KMS-11 (cell line): Measurements from ENCODE around the gene ZNF444.
"Not testable (repeated sequence)": the region's sequence is repeated elsewhere in the genome, so short reads cannot be mapped to it uniquely, and the experiment has no call there.

Source experiments
- H2AFZ ChIP-seq: fragments of 200-600 bp; sonication (generic); 2 replicates; pipeline ENCODE4 v1.6.1; 2016; ENCODE audit warnings: antibody characterized with exemption, mixed run types, low read depth
- H3K27ac ChIP-seq: fragments of 200-600 bp; sonication (generic); 2 replicates; pipeline ENCODE4 v1.6.1; 2016; ENCODE audit warnings: mild to moderate bottlenecking, mixed run types
- H3K27me3 ChIP-seq: fragments of 200-600 bp; sonication (generic); 2 replicates; pipeline ENCODE4 v1.6.1; 2017; ENCODE audit warnings: mild to moderate bottlenecking, low read depth, mixed run types, moderate library complexity; ENCODE audit not compliant: insufficient read depth
- H3K36me3 ChIP-seq: fragments of 200-600 bp; sonication (generic); 2 replicates; pipeline ENCODE4 v1.6.1; 2017; ENCODE audit warnings: mild to moderate bottlenecking, mixed run types; ENCODE audit not compliant: insufficient read depth
- H3K4me1 ChIP-seq: fragments of 200-600 bp; sonication (generic); 2 replicates; pipeline ENCODE4 v1.6.1; 2016; ENCODE audit warnings: mild to moderate bottlenecking, low read depth, mixed run types; ENCODE audit not compliant: poor library complexity, severe bottlenecking
- H3K4me2 ChIP-seq: fragments of 200-600 bp; sonication (generic); 2 replicates; pipeline ENCODE4 v1.7.0; 2016; ENCODE audit warnings: mild to moderate bottlenecking, mixed run types
- H3K4me3 ChIP-seq: fragments of 200-600 bp; sonication (generic); IDR thresholded peaks from 2 replicates; pipeline ENCODE4 v1.6.1; 2017; ENCODE audit warnings: low read depth, low read length, mixed read lengths; ENCODE audit not compliant: insufficient read depth
- H3K79me2 ChIP-seq: fragments of 200-600 bp; sonication (generic); 2 replicates; pipeline ENCODE4 v1.6.1; 2016; ENCODE audit warnings: low read depth, mixed run types; ENCODE audit not compliant: insufficient read depth
- H3K9ac ChIP-seq: fragments of 200-600 bp; sonication (generic); 2 replicates; pipeline ENCODE4 v1.6.1; 2016; ENCODE audit warnings: mild to moderate bottlenecking, mixed run types
- H4K20me1 ChIP-seq: fragments of 200-600 bp; sonication (generic); 2 replicates; pipeline ENCODE4 v1.6.1; 2016; ENCODE audit warnings: mild to moderate bottlenecking, mixed run types; ENCODE audit not compliant: insufficient read depth
- TF ChIP-seq, protein P1 (sequence below): fragments of 200-600 bp; sonication (generic); conservative IDR thresholded peaks from 2 replicates; pipeline ENCODE4 v1.6.1; 2017; ENCODE audit warnings: low read depth, mild to moderate bottlenecking, antibody characterized with exemption, low read length, moderate library complexity, mixed read lengths

ZNF444 gene

DNA sequence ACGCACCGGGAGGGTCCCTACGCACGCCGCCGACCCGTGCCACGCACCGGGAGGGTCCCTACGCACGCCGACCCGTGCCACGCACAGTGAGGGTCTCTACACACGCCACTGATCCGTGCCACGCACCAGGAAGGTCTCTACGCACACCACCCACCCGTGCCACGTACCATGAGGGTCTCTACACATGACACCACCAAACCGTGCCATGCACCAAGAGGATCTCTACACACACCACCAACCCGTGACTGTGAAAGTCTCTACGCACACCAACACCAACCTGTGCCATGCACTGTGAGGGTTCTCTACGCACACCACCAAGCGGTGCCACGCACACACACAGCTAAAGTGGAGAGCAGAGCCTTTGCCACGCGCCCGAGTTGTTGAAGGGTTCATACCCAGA, 36.7 kb upstream of the ZNF444 start:
- Histone ChIP-seq H3K79me2 (peaks cover 57% of the 10 kb centered on the region), H2AFZ (no peak overlapping the region), H4K20me1 (no peaks in the 10 kb centered on the region), H3K4me2 (no peak overlapping the region), H3K4me3 (no peak overlapping the region), H3K27ac (no peak overlapping the region), H3K36me3 (peaks cover 3% of the 10 kb centered on the region; the same call in 1 of the 2 replicates), H3K4me1 (no peaks in the 10 kb centered on the region), H3K9ac (no peak overlapping the region), H3K27me3 (no peaks in the 10 kb centered on the region)
- TF ChIP-seq, protein P1, sequence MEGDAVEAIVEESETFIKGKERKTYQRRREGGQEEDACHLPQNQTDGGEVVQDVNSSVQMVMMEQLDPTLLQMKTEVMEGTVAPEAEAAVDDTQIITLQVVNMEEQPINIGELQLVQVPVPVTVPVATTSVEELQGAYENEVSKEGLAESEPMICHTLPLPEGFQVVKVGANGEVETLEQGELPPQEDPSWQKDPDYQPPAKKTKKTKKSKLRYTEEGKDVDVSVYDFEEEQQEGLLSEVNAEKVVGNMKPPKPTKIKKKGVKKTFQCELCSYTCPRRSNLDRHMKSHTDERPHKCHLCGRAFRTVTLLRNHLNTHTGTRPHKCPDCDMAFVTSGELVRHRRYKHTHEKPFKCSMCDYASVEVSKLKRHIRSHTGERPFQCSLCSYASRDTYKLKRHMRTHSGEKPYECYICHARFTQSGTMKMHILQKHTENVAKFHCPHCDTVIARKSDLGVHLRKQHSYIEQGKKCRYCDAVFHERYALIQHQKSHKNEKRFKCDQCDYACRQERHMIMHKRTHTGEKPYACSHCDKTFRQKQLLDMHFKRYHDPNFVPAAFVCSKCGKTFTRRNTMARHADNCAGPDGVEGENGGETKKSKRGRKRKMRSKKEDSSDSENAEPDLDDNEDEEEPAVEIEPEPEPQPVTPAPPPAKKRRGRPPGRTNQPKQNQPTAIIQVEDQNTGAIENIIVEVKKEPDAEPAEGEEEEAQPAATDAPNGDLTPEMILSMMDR: no peak

DNA sequence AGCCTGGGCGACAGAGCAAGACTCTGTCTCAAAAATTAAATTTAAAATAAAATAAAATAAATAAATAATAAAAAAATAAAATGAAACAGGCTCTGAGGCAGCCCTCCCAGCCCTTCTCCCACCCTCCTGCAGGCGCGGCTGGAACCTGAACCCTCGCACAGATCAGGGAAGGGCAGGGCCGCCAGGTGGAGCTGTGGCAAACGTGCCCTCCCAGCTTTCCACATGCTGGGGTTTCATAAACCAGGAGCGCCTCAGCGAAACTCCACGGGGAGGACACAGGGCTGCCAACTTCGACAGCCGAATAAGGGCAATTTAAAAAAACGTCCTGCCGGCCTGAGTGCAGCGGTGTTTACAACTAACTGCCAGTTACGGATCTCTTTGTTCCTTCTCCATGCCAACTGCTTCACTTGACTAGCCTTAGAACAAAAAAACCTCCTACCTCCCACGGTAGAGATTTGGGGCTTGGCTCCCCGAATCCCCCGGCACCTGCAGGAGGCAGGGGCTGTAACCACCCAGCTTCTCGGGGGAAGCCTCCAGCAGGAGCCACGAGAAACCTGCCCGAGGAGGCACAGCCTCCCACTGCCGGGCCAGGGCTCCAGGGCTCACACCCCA, 35.9 kb upstream of the ZNF444 start:
- H3K27me3 ChIP-seq: no peaks in the 10 kb centered on the region
- H3K4me2 ChIP-seq: no peak overlapping the region
- H3K27ac ChIP-seq: no peak overlapping the region
- peaks cover 3% of the 10 kb centered on the region; the same call in 1 of the 2 replicates for H3K36me3 ChIP-seq
- TF ChIP-seq, protein P1: no peak
- no peak overlapping the region for H3K4me3 ChIP-seq
- H3K79me2 ChIP-seq: peaks cover 65% of the 10 kb centered on the region
- H4K20me1 ChIP-seq: no peaks in the 10 kb centered on the region
- H3K4me1 ChIP-seq: no peaks in the 10 kb centered on the region
- H2AFZ ChIP-seq: no peak overlapping the region
- H3K9ac ChIP-seq: no peak overlapping the region

- H3K36me3 ChIP-seq, H3K4me3 ChIP-seq, H3K27ac ChIP-seq, H3K4me1 ChIP-seq, H2AFZ ChIP-seq, H3K4me2 ChIP-seq, H3K9ac ChIP-seq, H3K27me3 ChIP-seq, H4K20me1 ChIP-seq: not testable (repeated sequence)
- H3K79me2 ChIP-seq: peaks cover 72% of the 10 kb centered on the region
These were observed 35.2 kb upstream of the ZNF444 start for GRCh38 chr19:56105831-56106396.

DNA sequence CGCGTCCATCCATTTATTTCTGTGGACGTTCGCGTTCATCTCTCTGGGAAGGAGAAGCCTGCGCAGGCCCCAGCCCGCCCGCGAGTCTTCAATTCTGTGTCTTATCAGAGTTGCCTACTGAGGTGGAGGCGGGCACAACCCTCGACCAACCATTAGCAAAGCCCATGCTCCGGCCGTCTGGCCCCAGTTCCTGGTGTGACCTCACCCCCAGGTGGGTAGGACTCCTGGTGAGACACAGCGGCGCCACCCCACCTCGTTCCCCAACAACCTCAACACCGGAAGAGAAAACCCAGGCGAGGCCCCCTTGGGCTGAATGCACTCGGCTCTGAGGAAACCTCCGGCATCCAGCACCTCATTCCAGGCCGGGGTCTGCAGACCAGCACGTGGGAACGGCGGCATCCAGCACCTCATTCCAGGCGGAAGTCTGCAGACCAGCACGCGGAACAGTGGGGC, 34.7 kb upstream of the ZNF444 start:
- no peak overlapping the region for H2AFZ ChIP-seq
- H3K9ac ChIP-seq: no peak overlapping the region
- no peak overlapping the region for H3K4me3 ChIP-seq
- no peaks in the 10 kb centered on the region for H4K20me1 ChIP-seq
- no peaks in the 10 kb centered on the region for H3K27me3 ChIP-seq
- no peak overlapping the region for H3K4me2 ChIP-seq
- peaks cover under 1% of the 10 kb centered on the region; the same call in 1 of the 2 replicates for H3K36me3 ChIP-seq
- TF ChIP-seq, protein P1: no peak
- H3K79me2 ChIP-seq: peaks cover 77% of the 10 kb centered on the region
- no peak overlapping the region for H3K27ac ChIP-seq
- H3K4me1 ChIP-seq: peaks cover 12% of the 10 kb centered on the region

DNA sequence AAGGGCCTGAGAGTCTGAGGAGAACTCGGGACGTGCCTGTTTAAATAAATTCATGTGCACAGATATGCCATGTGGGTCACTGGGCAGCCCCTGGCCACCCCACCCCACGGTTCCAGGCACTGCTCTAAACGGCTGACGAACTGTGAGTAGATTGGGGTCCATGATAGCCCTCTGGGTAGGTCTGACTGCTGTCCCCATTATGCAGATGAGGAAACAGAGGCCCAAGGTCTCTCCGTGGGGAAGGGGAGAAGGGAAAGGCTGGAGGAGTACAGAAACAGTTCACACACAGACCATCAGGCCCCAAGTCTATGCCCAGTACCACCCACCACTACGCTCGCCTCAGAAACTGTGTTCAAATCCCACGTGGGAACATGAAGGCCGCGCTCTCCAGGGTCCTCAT, 34.1 kb upstream of the ZNF444 start:
- no peaks in the 10 kb centered on the region; the same call in 1 of the 2 replicates for H3K36me3 ChIP-seq
- peaks cover 83% of the 10 kb centered on the region for H3K79me2 ChIP-seq
- no peaks in the 10 kb centered on the region for H3K27me3 ChIP-seq
- no peak overlapping the region for H2AFZ ChIP-seq
- no peak overlapping the region for H3K4me2 ChIP-seq
- peaks cover 13% of the 10 kb centered on the region for H3K4me1 ChIP-seq
- 0 out of 2 replicates have a peak, but pooled peaks cover 2% of the 10 kb centered on the region for H4K20me1 ChIP-seq
- TF ChIP-seq, protein P1: no peak
- no peak overlapping the region for H3K27ac ChIP-seq
- H3K9ac ChIP-seq: no peak overlapping the region
- no peak overlapping the region for H3K4me3 ChIP-seq
